ENCODE measurements around the gene GGNBP2.
A peak's percentile ranks its signal among the peaks of the same experiment; 100 is the strongest.

Gene GGNBP2

DNA sequence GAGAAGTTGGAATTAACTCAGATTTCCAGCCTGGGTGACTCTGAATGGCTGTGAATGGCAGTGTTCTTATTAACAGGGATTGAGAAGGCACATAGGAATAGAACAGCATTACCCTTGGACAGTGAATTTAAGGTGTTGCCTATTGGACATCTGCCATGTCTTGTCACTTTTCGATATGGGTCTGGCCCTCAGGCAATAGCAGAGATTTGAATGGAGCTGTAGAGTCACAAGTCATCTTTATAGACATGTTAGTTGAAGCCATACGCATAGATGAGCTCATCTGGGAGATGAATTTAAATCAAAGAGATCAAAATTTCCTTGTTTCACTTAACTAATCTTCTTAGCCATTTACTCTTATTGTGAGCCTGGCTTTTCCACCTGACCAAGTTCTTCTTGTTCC lies 32.1 kb downstream of the GGNBP2 start:
- DNase-seq: no peak

DNA sequence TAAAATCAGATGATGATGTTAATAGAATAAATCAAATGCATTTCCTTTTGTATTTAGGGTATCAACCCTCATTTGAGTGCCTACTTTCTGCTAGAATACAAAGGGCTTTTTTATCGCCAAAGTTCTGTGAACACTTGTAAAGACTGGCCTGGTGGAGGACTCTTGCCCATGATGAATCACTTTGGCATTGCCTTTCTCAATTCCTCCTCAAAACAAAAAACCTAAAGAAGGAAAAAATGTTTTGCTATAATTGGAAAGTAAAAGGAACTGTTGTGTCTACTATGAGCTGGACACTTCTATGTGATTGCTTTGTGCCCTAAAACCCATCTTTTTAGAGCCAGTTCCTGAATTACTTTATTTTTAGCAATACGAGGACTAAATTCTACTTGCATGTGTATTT lies 34.0 kb downstream of the GGNBP2 start:
- DNase-seq: no peak

DNA sequence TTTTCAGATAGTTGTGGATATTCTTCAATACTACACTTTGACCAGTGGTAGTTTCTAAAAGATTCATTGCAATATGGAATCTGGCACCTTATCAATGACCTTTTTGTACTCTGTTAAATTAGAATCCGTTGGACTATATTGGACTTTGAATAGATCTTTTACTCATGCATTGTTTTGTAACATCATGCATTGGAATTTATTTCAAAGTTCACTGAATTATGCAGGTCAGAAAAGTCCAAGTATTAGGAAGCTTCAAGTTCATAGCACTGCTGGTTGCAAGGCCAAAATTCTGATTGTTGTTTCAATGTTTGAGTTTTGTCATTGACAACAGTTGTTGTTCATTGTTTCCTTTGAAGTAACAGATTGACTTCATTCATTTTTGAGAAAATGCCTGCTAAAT lies 39.1 kb downstream of the GGNBP2 start:
- DNase-seq: no peak

DNA sequence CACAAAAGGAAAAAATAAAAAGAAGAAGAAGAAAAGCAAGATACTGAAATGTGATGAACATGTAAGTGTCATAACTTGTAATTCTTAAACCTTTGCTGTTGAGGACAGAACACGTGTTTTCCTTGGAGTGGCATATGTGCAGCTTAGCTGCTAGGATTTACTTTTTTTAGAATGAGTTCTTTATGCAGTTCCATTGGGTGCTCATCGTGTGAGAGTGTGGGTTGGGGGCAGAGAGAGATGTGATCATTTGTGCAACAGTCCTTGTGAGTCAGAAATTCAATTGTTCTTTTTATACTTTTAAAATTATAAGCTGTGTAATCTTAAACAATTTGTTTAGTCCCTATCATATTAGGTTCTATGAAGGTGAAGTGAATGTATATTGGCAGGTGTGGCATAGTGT lies 41.4 kb downstream of the GGNBP2 start:
- DNase-seq: no peak

DNA sequence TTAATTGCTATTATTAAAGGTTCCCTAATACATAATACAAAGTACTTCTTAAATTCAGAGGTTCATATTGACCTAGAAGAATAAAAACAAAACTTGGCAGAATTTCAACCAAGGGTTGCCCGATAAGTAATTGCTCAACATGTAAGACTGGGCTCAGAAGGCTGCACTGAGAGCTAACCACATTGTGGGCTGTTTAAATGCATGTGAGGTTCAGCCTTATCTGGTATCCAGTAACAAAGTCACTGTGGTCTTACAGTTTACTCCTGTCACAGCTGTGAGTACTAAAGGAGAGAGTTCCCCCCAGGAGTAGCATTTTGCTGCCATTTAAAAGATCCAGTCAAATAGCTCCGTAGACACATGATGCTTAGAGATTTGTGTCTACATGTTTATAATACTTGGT lies 45.4 kb downstream of the GGNBP2 start:
- no peak for DNase-seq

DNA sequence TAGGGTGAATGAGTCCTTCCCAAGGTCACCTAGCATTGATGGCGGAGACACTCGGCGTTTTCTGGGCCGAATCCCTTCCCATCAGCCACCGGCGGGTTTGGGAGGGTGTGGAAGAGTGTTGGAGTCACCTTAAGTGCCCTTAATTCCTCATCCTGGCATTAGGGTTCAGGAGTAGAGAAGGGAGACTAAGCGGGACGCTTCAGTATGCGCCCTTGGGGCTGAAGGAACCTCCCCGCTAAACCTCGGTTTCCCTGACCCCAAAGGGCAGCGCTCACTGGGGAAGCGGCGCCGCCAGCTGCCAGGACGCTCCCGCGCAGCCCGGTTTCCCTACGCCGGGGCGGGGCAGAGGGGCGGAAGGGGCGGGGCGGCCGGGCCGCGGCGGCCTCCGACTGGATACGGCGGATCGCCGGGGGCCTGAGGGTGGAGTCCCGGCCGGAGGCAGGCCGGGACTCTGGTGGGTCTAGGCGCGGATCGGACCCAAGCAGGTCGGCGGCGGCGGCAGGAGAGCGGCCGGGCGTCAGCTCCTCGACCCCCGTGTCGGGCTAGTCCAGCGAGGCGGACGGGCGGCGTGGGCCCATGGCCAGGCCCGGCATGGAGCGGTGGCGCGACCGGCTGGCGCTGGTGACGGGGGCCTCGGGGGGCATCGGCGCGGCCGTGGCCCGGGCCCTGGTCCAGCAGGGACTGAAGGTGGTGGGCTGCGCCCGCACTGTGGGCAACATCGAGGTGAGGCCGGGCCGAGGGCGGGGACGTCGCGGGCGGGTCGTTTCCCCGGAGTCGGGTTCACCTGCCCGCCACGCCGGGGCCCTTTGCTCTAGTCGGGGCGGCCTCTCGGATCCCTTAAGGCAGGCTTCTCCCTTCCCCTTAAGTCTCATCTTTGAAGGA lies 47.0 kb downstream of the GGNBP2 start, which contains the start of gene DHRS11:
TSS of gene DHRS11 (plus strand) at position 446 of the 882 bp plus-strand sequence. CDS start at position 577, 131 bp downstream.
- peak; percentile 19 to 71 (median 55) for DNase-seq

DNA sequence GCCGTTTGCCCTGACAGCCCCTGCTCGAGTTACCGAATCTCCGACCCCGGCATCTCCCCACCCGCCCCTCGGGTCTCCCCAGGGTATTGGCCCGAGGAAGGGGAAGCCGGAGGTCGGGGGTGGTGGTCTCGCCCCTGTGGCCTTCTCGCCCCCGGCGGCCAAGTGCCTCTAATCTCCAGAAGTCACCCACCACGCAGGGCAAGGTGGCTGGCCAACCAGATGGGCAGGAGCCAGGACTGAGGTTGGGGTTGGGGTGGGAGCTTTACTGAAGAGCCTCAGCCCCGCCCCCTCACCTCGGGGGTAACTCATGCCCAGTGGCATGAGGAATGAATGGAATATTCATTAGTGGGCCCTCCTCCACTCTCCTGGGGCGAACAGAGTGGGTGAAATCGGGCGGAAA lies 47.6 kb downstream of the GGNBP2 start:
- no peak for DNase-seq

DNA sequence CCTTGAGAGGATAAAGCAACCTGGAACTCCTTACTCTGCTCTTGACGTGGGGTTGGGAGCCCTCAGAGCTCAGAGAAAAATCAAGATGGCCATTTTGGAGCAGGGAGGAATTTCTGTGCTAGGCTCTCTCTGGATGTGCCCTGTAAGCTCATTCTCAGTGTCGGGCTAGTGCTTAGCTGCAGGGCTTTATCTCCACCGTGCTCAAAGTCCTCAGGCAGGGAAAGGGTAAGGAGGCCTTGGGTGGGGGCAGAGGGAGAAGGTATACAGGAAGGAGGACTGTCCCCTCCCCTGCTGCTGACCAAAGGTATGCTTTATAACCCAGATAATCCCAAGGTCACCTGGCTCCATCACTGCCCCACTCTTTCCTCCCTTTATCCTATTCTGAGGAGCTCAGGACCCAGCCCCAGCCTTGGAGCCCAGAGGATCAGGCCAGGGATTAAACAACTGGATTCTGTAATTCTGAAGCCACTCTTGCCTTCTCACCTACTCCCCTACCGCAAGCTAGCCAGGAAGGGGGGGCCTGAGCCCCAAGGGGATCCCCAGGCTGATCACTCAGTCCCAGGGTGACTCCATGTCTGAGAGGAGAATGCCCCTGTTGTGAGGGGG lies 48.1 kb downstream of the GGNBP2 start:
- DNase-seq: no peak

DNA sequence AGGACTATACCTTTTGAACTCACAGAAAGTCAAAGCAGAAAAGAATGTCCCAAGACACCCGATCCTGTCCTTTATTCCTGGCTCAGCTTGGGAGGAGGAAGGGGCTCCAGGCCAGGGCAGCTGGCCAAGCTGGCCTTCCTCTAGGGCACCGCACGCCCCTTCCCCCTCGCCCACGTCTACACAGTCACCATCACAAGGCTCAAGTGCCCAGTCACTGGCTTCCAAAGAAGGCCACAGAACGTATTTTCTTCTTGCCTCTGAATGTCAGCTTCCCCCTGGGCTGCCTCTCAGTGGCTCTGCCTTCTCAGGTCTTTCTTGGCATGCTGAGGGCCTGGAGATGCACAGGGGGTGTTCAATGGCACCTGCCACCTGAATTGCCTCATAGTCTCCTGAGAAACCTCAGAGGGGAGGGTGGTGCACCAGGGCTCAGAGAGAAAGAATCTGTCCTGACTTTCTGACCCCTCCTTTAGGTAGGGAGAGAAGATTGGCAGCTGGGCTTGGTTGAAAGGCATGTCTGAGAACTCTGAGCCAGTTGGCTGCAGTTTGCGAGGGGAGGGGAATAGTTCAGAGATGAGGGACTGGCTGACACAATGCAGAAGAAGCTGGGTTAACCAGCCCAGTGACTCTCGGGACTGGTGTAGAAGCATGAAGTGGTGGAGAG lies 49.1 kb downstream of the GGNBP2 start:
- no peak for DNase-seq

DNA sequence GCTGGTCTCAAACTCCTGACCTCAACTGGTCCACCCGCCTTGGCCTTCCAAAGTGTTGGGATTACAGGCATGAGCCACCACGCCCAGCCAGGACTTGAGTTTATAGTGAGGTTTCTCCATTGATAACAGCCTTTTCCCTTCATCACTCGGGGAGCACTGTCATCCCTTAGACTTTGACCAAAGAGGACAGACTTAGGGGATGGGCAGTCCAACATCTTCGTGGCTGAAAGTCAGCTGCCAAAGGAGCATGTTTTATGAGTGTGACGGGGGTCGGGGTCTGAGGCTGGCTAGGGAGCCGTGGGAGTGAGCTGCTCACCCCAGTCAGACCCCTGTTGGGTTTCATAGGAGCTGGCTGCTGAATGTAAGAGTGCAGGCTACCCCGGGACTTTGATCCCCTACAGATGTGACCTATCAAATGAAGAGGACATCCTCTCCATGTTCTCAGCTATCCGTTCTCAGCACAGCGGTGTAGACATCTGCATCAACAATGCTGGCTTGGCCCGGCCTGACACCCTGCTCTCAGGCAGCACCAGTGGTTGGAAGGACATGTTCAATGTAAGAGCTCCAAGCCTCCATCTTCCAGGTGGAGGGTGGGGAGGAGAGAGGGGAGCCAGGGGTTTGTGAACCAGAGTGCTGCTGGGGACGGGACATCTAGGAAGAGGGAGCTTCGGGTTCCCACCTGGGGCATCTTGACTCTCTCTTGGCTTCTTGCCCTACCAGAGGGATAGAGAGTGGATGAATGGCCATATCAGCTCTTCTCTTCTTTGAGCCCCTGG lies 50.1 kb downstream of the GGNBP2 start:
- no peak for DNase-seq

DNA sequence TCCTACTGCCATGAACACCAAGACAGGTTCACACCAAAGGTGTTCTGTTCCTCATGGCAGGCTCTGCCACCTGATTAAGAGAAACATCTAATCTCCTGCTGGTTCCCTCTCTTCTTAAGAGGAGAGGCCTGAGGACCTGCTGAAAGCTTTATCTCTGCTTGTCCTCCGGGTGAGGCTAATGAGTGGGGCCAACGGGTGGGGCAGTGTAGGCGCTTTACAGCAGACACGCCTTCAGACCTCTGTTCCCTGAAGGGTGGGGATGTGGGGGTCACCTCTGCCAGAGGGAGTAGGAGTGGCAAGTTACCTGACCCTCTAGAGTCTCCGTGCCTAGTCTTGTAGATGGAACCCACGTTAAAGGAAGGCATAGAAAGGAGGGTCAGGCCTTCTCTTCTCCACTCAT lies 52.5 kb downstream of the GGNBP2 start:
- no peak for DNase-seq

DNA sequence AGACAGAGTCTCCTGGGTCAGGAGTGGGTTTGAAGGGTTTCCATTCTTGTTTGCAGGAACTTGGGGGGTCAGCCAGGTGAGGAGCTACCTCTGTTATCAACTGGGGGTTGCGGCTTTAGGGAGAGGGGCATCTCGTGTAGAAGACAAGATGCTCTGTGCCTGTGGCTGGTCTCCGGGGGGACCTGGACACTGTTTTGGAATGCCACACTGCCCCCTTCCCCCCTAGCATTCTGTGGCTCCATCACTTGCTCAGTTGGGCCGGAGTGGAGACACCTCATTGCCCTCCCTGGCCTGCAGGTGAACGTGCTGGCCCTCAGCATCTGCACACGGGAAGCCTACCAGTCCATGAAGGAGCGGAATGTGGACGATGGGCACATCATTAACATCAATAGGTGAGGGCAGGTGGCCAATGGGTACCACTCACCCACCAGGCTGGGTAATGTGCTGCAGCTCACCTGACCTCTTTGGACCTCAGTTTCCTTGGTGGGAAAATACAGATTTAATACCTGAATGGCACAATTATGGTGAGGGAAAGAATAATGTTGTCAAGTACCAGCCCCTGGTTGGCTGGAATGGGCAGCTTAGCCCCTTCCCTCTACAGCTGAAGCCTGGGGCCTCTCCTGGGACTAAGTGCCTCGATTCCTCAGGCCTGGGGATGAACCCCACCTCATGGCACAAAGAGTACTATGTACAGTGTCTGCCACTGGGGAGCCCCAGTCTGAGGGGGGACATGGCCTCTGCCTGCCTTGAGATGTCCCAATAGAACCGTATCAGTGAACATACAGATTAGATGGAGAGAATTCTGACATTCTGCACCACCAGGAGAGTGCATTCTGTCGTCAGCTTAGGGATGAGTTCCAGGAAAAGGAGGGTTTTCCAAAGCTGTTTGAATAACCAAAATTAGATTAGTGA lies 53.4 kb downstream of the GGNBP2 start:
- DNase-seq: no peak

DNA sequence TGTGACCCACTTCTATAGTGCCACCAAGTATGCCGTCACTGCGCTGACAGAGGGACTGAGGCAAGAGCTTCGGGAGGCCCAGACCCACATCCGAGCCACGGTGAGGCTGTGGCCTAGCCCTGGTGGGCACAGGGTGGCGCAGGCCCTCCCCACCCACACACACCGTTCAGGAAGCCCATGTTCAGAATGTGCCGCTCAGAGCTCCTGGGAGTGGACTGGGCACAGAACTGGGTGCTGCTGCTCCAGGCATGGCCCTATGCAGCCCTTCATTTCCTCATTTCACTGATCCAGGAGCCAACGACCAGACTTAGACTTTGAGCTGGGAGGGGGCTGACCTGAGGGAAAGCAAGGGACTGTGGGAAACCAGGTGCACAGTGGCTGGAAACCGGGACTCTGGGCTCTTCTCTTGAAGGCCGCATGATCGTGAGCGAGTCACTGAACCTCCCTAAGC lies 54.3 kb downstream of the GGNBP2 start:
- DNase-seq: no peak

DNA sequence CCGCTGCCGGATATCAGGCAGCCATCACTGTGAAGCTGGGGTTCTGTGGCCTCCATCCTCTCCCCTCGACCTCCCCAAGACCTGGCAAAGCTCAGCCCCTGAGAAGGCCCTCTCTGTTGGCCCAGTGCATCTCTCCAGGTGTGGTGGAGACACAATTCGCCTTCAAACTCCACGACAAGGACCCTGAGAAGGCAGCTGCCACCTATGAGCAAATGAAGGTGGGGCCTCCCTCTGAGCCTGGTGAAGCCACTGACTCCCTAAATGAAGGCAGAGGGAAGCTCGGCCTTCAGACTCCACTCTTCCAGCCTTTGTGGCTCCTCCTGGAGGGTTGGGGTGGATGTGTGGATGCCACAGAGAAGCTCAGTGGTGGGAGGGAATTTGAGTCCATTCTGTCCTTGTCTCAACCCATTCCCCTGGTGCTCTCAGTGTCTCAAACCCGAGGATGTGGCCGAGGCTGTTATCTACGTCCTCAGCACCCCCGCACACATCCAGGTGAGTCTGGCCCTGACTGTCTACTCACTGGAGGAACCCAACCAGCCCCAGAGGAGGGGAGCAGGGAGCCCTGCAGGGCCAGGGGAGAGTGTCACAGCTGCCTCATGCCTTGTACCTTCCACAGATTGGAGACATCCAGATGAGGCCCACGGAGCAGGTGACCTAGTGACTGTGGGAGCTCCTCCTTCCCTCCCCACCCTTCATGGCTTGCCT lies 55.0 kb downstream of the GGNBP2 start:
- no peak for DNase-seq

DNA sequence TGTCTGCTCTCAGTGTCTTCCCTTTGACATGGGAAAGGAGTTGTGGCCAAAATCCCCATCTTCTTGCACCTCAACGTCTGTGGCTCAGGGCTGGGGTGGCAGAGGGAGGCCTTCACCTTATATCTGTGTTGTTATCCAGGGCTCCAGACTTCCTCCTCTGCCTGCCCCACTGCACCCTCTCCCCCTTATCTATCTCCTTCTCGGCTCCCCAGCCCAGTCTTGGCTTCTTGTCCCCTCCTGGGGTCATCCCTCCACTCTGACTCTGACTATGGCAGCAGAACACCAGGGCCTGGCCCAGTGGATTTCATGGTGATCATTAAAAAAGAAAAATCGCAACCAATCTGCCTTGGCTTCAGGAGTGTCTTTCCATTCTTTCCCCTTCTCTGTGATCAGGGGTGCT lies 55.7 kb downstream of the GGNBP2 start:
- no peak for DNase-seq

DNA sequence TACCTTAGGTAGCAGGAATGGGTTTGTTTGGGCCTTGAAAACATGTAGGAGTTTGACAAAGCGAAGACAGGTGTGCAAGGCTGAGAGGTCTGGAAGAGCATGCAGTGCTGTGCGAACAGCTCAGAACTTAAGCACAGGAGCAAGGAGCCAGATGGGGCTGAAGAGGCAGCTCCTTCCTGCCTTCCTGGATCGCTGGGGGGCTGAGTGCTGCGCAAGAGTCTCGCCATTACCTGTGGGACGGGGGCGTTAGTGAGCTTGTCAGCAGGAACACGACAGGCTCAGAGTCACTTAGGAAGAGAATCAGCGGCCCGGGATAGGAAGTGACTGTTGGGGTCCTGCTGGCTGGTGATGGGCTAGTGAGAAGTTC lies 56.2 kb downstream of the GGNBP2 start:
- peak in 3 of 6 experiments; percentile 37 to 51 (median 43) for DNase-seq

DNA sequence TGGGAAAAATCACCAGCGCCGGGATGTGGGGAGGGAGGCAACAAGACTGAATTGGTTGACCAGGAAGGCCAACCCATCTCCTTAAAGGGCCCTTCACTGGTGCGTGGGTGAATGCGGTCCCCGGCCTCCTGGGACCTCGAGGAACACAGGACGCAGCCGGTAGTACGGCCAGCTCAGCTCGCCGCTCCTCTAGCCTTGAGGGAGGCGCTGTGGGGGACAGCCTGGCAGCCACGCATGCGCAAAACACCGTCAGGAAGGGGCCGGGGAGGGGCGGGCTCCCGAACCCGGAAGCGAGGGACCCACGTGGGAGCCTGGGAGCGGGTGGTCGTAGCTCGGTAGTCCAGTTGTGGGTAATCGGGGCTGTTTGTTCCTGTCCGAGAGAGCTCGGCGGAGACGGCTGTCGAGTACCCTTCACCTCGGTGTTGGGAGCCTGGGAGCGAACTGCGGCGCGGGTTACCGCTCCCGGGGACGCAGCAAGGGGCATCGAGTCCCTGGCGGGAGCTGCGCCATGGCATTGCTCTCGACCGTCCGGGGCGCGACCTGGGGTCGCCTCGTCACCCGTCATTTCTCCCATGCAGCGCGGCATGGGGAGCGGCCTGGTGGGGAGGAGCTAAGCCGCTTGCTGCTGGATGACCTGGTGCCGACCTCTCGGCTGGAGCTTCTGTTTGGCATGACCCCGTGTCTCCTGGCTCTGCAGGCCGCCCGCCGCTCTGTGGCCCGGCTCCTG lies 56.7 kb downstream of the GGNBP2 start, which contains the start of gene MRM1:
TSS of gene MRM1 (plus strand) at position 281 of the 727 bp plus-strand sequence. CDS start at position 509, 228 bp downstream.
- peak; percentile 57 to 85 (median 80) for DNase-seq

DNA sequence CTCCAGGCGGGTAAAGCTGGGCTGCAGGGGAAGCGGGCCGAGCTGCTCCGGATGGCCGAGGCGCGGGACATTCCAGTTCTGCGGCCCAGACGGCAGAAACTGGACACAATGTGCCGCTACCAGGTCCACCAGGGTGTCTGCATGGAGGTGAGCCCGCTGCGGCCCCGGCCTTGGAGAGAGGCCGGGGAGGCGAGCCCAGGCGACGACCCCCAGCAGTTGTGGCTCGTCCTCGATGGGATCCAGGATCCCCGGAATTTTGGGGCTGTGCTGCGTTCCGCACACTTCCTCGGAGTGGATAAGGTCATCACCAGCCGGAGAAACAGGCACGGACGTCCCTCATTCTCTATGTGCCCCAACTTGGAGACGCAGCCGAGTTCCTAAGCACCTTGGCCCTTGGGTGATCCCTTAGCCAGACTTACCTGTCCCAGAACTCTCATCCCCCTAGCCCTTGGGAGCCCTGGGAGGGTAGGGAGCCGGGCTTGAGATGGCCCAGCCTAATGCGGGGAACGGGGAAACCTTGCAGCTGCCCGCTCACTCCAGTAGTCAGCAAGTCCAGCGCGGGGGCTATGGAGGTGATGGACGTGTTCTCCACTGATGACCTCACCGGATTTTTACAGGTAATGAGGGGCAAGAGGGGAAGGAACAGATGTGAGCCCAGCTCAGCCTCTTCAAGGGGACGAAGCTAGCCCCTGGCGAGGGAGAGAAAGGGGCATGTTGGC lies 57.5 kb downstream of the GGNBP2 start:
- peak in 2 of 6 experiments; percentile 21 to 40 for DNase-seq

DNA sequence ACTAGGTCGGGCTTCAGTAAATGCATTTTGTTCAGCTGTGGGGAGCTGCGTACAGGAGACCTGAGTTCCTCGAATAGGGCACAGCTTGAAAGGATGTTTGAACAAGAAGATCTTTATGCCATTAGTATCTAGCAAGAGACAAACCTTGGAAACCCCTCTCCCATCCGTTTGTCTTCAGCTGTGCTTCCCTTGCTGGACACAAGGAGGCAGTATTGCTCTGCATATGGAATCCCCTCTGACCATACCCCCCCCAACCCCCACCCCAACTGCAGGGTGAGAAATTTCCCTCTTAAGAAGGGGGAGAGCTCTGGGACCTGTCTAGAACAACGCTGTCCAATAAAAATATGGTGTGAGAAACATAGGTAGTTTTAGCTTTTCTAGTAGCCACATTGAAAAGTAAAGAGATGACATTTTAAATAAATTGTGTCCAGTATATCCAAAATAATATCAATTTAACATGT lies 58.2 kb downstream of the GGNBP2 start:
- DNase-seq: peak; percentile 24 to 76 (median 66)
